ENCODE data around the gene ST6GALNAC3.

The ST6GALNAC3 gene

DNA sequence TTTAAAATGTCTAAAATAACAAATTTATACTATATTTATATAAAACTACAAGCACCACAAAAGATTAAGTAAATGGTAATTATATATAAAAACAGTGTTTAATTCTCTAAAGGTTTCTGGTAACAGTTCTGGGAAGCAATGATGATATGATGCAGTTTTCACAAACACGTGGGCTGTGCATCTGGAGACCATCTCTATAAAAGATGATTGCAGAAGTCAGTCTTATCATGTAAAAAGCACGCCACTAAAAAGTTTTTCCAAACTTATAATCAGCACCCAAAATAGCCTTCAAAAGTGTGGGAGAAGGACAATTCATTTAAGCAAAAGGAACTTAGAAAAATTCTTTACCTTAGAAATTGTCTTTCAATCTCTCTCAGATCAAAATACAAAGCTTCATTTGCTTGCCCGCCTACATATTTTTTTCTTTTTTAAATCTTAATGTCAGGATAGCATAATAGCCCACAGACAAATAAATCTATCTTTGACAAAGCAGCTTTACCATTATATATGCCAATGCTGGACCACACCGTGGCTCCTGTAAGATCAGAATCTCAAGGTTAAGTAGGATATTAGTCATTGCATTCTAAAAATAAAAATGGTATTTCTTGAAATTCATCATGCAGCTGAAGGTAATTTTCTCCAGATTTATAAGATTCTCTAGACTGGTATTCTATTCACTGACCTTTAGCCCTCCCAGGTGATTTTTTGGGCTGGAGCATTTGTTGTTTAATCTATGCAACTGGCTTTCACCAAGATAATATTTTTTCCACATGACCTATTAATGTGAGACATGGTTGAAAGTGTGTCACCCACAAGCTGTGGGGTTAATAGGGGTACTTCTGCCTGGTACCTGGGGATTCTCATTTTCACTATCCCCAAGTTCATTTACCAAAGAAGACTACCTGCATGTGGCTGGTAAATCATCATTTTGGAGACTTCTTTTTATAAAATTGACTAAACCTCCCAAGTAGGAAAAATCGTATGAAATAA, 603.2 kb downstream of the ST6GALNAC3 start:
- no peaks in the 10 kb centered on the region for H3K79me2 ChIP-seq (ENCODE audit: control insufficient read depth, low read length)
- H3K4me1 ChIP-seq (ENCODE audit: control insufficient read depth, low read length) = no peaks in the 10 kb centered on the region
- H3K27me3 ChIP-seq (ENCODE audit: control insufficient read depth, low read length) = no peaks in the 10 kb centered on the region
- H3K36me3 ChIP-seq (ENCODE audit: control insufficient read depth, low read length) = no peaks in the 10 kb centered on the region
- no peaks in the 10 kb centered on the region for H3K9me3 ChIP-seq (ENCODE audit: control insufficient read depth, insufficient read depth, low read length)
- no peaks in the 10 kb centered on the region for H3K9me2 ChIP-seq (replicated peaks; ENCODE audit: control insufficient read depth, low read length)
- no peak for TF ChIP-seq EZH2phosphoT487 (IDR thresholded peaks at IDR 0.05; ENCODE audit: borderline replicate concordance, low read length)
- TF ChIP-seq, protein P1, sequence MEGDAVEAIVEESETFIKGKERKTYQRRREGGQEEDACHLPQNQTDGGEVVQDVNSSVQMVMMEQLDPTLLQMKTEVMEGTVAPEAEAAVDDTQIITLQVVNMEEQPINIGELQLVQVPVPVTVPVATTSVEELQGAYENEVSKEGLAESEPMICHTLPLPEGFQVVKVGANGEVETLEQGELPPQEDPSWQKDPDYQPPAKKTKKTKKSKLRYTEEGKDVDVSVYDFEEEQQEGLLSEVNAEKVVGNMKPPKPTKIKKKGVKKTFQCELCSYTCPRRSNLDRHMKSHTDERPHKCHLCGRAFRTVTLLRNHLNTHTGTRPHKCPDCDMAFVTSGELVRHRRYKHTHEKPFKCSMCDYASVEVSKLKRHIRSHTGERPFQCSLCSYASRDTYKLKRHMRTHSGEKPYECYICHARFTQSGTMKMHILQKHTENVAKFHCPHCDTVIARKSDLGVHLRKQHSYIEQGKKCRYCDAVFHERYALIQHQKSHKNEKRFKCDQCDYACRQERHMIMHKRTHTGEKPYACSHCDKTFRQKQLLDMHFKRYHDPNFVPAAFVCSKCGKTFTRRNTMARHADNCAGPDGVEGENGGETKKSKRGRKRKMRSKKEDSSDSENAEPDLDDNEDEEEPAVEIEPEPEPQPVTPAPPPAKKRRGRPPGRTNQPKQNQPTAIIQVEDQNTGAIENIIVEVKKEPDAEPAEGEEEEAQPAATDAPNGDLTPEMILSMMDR (IDR thresholded peaks at IDR 0.05; ENCODE audit: low read depth, low read length, poor library complexity, severe bottlenecking) = no peak
- no peak overlapping the region for H3K4me3 ChIP-seq (ENCODE audit: low read length)
- no peaks in the 10 kb centered on the region for H3F3A ChIP-seq (ENCODE audit: control insufficient read depth, insufficient read depth)
- H3K4me2 ChIP-seq (ENCODE audit: low read length) = no peak overlapping the region
- H4K20me1 ChIP-seq (ENCODE audit: control insufficient read depth, insufficient read depth, low read depth, low read length) = no peaks in the 10 kb centered on the region
- no peak overlapping the region for H3K27ac ChIP-seq (ENCODE audit: low read depth, low read length)

- H3K79me2 ChIP-seq (ENCODE audit: control insufficient read depth, low read length) = no peaks in the 10 kb centered on the region
- no peaks in the 10 kb centered on the region for H3K4me1 ChIP-seq (ENCODE audit: control insufficient read depth, low read length)
- no peaks in the 10 kb centered on the region for H4K20me1 ChIP-seq (ENCODE audit: control insufficient read depth, insufficient read depth, low read depth, low read length)
- no peak overlapping the region for H3K27ac ChIP-seq (ENCODE audit: low read depth, low read length)
- no peaks in the 10 kb centered on the region for H3K27me3 ChIP-seq (ENCODE audit: control insufficient read depth, low read length)
- no peaks in the 10 kb centered on the region for H3K36me3 ChIP-seq (ENCODE audit: control insufficient read depth, low read length)
- H3F3A ChIP-seq (ENCODE audit: control insufficient read depth, insufficient read depth) = no peaks in the 10 kb centered on the region
- H3K4me2 ChIP-seq (ENCODE audit: low read length) = no peak overlapping the region
- H3K9me3 ChIP-seq (ENCODE audit: control insufficient read depth, insufficient read depth, low read length) = no peaks in the 10 kb centered on the region
- no peaks in the 10 kb centered on the region for H3K9me2 ChIP-seq (replicated peaks; ENCODE audit: control insufficient read depth, low read length)
- TF ChIP-seq EZH2phosphoT487 (IDR thresholded peaks at IDR 0.05; ENCODE audit: borderline replicate concordance, low read length) = no peak
- TF ChIP-seq, protein P1 (IDR thresholded peaks at IDR 0.05; ENCODE audit: low read depth, low read length, poor library complexity, severe bottlenecking) = no peak
- H3K4me3 ChIP-seq (ENCODE audit: low read length) = no peak overlapping the region
Measured at GRCh38 chr1:76679534-76680152, 605.1 kb downstream of the ST6GALNAC3 start.

- TF ChIP-seq EZH2phosphoT487 (IDR thresholded peaks at IDR 0.05; ENCODE audit: borderline replicate concordance, low read length) = no peak
- TF ChIP-seq, protein P1 (IDR thresholded peaks at IDR 0.05; ENCODE audit: low read depth, low read length, poor library complexity, severe bottlenecking) = no peak
- no peak overlapping the region for H3K4me3 ChIP-seq (ENCODE audit: low read length)
Measured at GRCh38 chr1:76680651-76681050, 606.1 kb downstream of the ST6GALNAC3 start.

More at GRCh38 chr1:76680651-76681050, 606.1 kb downstream of the ST6GALNAC3 start:
- H3K27ac ChIP-seq (ENCODE audit: low read depth, low read length) = no peak overlapping the region
- no peaks in the 10 kb centered on the region for H3K9me3 ChIP-seq (ENCODE audit: control insufficient read depth, insufficient read depth, low read length)
- no peaks in the 10 kb centered on the region for H3K79me2 ChIP-seq (ENCODE audit: control insufficient read depth, low read length)
- no peaks in the 10 kb centered on the region for H4K20me1 ChIP-seq (ENCODE audit: control insufficient read depth, insufficient read depth, low read depth, low read length)
- H3K27me3 ChIP-seq (ENCODE audit: control insufficient read depth, low read length) = no peaks in the 10 kb centered on the region
- no peaks in the 10 kb centered on the region for H3K36me3 ChIP-seq (ENCODE audit: control insufficient read depth, low read length)
- no peak overlapping the region for H3K4me2 ChIP-seq (ENCODE audit: low read length)
- no peaks in the 10 kb centered on the region for H3F3A ChIP-seq (ENCODE audit: control insufficient read depth, insufficient read depth)
- no peaks in the 10 kb centered on the region for H3K9me2 ChIP-seq (replicated peaks; ENCODE audit: control insufficient read depth, low read length)
- no peaks in the 10 kb centered on the region for H3K4me1 ChIP-seq (ENCODE audit: control insufficient read depth, low read length)
